Effector memory CD4-positive, alpha-beta T cell (primary cell): ENCODE data around the gene DSN1.
"Not testable (repeated sequence)": the region's sequence is repeated elsewhere in the genome, so short reads cannot be mapped to it uniquely, and the experiment has no call there.

Experiments
- DNase-seq, 3 donors: peaks; one replicate each; pipeline ENCODE4 v3.0.0-alpha.2; 2020
- H3K27ac ChIP-seq: 2 replicates; pipeline ENCODE4 v1.7.0; 2013; ENCODE audit warnings: mild to moderate bottlenecking, low read length, moderate library complexity; ENCODE audit not compliant: insufficient read depth, poor library complexity, severe bottlenecking
- H3K27me3 ChIP-seq: replicated peaks from 2 replicates; pipeline ENCODE4 v1.7.0; 2013; ENCODE audit warnings: mild to moderate bottlenecking, low read length; ENCODE audit not compliant: insufficient read depth, control insufficient read depth, poor library complexity, severe bottlenecking
- H3K36me3 ChIP-seq: 2 replicates; pipeline ENCODE4 v1.7.0; 2013; ENCODE audit warnings: mild to moderate bottlenecking, low read length, moderate library complexity; ENCODE audit not compliant: control insufficient read depth, insufficient read depth
- H3K4me1 ChIP-seq: 2 replicates; pipeline ENCODE4 v1.7.0; 2013; ENCODE audit warnings: low read length, mild to moderate bottlenecking; ENCODE audit not compliant: control insufficient read depth, insufficient read depth, poor library complexity, severe bottlenecking
- H3K4me3 ChIP-seq: 2 replicates; pipeline ENCODE4 v1.7.0; 2013; ENCODE audit warnings: low read length, low read depth, mild to moderate bottlenecking; ENCODE audit not compliant: insufficient read depth, poor library complexity, severe bottlenecking
- H3K9me3 ChIP-seq: 2 replicates; pipeline ENCODE4 v1.7.0; 2013; ENCODE audit warnings: mild to moderate bottlenecking, low read length, moderate library complexity; ENCODE audit not compliant: control insufficient read depth

Gene DSN1

GRCh38 chr20:36812594-36813463, 39.3 kb upstream of the DSN1 start:
- Histone ChIP-seq H3K36me3 (no peaks in the 10 kb centered on the region), H3K9me3 (no peaks in the 10 kb centered on the region), H3K27ac (no peak overlapping the region), H3K4me3 (no peak overlapping the region), H3K27me3 (no peaks in the 10 kb centered on the region), H3K4me1 (no peaks in the 10 kb centered on the region)
- DNase-seq: no peak

GRCh38 chr20:36808317-36809257, 35.0 kb upstream of the DSN1 start:
- Histone ChIP-seq H3K36me3 (no peaks in the 10 kb centered on the region), H3K4me1 (no peaks in the 10 kb centered on the region), H3K27me3 (no peaks in the 10 kb centered on the region), H3K27ac (no peak overlapping the region), H3K4me3 (no peak overlapping the region), H3K9me3 (no peaks in the 10 kb centered on the region)
- DNase-seq: peak; percentile 33 to 66 (median 34)

- no peak for DNase-seq
- no peak overlapping the region for H3K4me3 ChIP-seq
- H3K27ac ChIP-seq: no peak overlapping the region
- H3K36me3 ChIP-seq: no peaks in the 10 kb centered on the region
- H3K27me3 ChIP-seq: no peaks in the 10 kb centered on the region
- no peaks in the 10 kb centered on the region for H3K9me3 ChIP-seq
- H3K4me1 ChIP-seq: no peaks in the 10 kb centered on the region
Measured at GRCh38 chr20:36806049-36806448, 32.5 kb upstream of the DSN1 start.

GRCh38 chr20:36805396-36805795, 31.8 kb upstream of the DSN1 start:
- Histone ChIP-seq H3K27me3 (no peaks in the 10 kb centered on the region), H3K9me3 (no peaks in the 10 kb centered on the region), H3K36me3 (no peaks in the 10 kb centered on the region), H3K4me1 (no peaks in the 10 kb centered on the region), H3K4me3 (no peak overlapping the region), H3K27ac (no peak overlapping the region)
- no peak for DNase-seq

- H3K27me3 ChIP-seq: no peaks in the 10 kb centered on the region
- no peak overlapping the region for H3K27ac ChIP-seq
- no peak overlapping the region for H3K4me3 ChIP-seq
- no peaks in the 10 kb centered on the region for H3K36me3 ChIP-seq
- no peaks in the 10 kb centered on the region for H3K4me1 ChIP-seq
- DNase-seq: no peak
- no peaks in the 10 kb centered on the region for H3K9me3 ChIP-seq
Measured at GRCh38 chr20:36804425-36804824, 30.9 kb upstream of the DSN1 start.

- H3K4me3 ChIP-seq: no peak overlapping the region
- H3K9me3 ChIP-seq: no peaks in the 10 kb centered on the region
- DNase-seq: no peak
- no peaks in the 10 kb centered on the region for H3K36me3 ChIP-seq
- no peaks in the 10 kb centered on the region for H3K27me3 ChIP-seq
- no peaks in the 10 kb centered on the region for H3K4me1 ChIP-seq
- H3K27ac ChIP-seq: no peak overlapping the region
Measured at GRCh38 chr20:36802326-36803222, 29.0 kb upstream of the DSN1 start.

- Histone ChIP-seq H3K36me3 (no peaks in the 10 kb centered on the region), H3K27ac (no peak overlapping the region), H3K9me3 (no peaks in the 10 kb centered on the region), H3K4me1 (no peaks in the 10 kb centered on the region), H3K27me3 (no peaks in the 10 kb centered on the region), H3K4me3 (no peak overlapping the region)
- no peak for DNase-seq
Measured at GRCh38 chr20:36800410-36800809, 26.8 kb upstream of the DSN1 start.

- not testable (repeated sequence) for H3K4me1 ChIP-seq, H3K27ac ChIP-seq, H3K9me3 ChIP-seq, H3K36me3 ChIP-seq, H3K4me3 ChIP-seq, H3K27me3 ChIP-seq, DNase-seq
Measured at GRCh38 chr20:36799313-36799712, 25.8 kb upstream of the DSN1 start.

GRCh38 chr20:36796875-36797274, 23.3 kb upstream of the DSN1 start:
- Histone ChIP-seq H3K4me3 (no peak overlapping the region), H3K4me1 (no peaks in the 10 kb centered on the region), H3K9me3 (no peaks in the 10 kb centered on the region), H3K36me3 (no peaks in the 10 kb centered on the region), H3K27ac (no peak overlapping the region), H3K27me3 (no peaks in the 10 kb centered on the region)
- DNase-seq: no peak
